Activated T-helper 9 cell treated with anti-CD3 and anti-CD28 coated beads, Interleukin-2, amount 50 U/mL, for 16 hours (primary cell): ENCODE measurements around the gene STAB2.

Source experiments
- DNase-seq: peaks from one replicate; pipeline ENCODE4 v3.0.0-alpha.2; 2020; ENCODE audit warnings: low read depth

Gene STAB2

GRCh38 chr12:103586791-103587370 is at the start of gene STAB2:
Gene STAB2 (plus strand): TSS chr12:103587273. CDS start chr12:103587477, 204 bp downstream.
- DNase-seq, result no peak

DNA sequence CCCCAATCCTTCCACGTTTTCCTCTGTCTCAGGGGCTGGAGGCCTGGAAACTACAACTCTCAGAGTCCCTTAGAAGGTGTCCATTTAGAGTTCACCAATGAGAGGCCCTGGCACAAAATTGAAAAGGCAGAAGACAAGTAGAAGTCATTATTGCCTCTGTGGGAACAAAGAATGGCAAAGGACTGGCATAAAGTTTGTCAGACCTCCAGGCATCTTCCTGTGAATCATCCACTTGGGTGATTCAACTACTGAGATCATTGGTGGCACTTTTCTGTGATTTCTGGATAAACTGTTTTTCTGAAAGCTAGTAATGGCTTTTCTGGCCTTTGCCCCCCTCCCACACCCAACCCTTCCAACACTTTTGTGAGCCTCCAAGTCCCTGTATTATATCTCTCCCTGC is 48.7 kb upstream of the STAB2 start:
- DNase-seq, result no peak

DNA sequence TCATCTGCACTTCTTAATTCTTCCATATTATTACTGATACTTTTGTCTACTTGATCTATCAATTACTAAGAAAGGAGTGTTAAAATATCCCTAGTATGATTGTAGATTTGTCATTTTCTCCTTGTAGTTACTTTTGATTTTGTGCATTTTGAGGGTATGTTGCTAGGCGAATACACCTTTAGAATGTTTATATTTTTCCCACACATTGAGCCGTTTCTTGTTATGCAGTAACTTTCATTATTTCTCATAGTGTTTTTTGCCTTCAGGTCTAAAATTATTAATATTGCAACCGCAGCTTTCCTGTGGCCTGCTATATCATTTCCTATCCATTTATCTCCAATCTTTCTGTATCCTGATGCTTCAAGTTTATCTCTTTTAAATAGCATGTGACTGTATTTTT is 46.8 kb upstream of the STAB2 start:
- DNase-seq, result no peak

DNA sequence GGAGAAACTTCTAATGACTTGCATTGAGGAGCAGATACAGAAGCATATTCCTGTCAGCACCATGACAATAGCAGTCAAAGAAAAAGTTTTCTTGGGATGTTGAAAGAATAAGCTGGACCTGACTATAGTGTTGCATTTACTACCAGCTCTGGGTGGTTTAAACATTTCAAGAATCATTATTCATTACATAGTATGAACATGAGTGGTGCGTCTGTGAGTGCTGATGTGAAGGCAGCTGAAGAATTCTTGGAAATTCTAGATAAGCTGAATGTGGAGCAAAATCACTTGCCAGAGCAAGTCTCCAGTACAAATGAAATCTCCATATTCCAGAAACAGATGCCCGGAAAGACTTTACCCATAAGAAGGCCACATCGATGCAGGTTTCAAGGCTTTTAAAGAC is 45.0 kb upstream of the STAB2 start:
- DNase-seq, result no peak

GRCh38 chr12:103546959-103547358 is 40.1 kb upstream of the STAB2 start:
- DNase-seq, result no peak

GRCh38 chr12:103547376-103547775 is 39.7 kb upstream of the STAB2 start:
- no peak for DNase-seq

DNA sequence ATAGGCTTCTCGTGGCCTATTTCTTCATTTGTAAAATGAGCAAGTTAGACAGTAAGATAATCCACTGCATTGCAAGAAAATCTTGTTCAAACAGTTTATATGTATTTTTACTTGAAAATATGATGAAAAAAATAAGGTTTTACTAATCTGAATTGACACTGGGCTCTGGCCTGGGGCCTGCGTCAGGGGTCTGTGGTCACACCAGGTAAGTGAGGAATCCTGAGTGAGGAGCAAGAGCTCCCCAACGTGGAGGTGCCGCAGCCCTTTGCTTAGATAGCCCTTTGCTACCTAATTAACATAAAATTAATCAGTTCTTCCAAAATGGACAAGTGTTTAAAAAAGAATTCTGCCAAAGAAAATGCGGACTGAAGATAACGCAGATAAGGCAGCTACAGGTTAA is 39.1 kb upstream of the STAB2 start:
- DNase-seq, result no peak

DNA sequence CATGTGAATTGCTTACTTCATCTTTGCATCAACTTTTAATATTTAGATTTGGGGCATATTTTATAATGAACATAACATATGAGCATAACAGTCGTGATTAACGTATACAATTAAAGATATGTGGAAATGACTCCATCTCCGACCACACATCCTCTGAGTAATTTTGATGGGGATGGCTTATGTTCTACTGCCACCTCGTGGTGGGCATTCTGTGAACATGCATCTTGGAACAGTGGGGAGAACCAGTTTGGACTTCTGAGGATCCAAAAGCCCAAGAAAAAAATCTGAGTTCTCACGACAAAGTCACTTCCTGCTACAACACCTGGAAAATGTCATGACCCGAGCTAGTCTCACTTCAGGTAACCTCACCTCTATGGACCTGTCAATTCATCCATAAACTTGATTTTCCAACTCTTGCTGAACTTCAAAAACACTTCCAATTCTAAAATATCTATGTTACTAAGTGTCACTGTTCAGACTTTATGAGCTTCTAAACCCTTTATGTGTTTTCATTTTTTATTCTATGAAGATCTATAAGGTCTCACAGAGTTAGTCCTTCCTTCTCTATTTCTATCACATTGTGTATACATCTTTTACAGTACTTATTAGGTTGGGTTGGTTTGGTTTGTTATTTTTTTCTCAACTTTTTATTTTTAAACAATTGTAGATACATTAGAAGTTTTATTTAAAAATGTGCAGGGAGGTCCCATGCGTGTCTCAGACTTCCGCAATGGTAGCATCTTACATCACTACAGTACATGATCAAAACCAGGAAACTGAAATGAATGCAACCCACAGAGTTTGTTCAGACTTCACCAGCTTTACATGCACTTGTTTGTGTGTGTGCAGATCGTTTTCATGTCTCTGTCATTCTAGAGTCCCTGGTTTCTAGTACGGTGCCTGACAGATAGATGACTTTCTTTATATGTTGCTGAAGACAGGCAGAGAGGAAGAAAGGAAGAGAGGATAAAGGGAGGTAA is 38.2 kb upstream of the STAB2 start:
- peak; percentile 38 for DNase-seq

DNA sequence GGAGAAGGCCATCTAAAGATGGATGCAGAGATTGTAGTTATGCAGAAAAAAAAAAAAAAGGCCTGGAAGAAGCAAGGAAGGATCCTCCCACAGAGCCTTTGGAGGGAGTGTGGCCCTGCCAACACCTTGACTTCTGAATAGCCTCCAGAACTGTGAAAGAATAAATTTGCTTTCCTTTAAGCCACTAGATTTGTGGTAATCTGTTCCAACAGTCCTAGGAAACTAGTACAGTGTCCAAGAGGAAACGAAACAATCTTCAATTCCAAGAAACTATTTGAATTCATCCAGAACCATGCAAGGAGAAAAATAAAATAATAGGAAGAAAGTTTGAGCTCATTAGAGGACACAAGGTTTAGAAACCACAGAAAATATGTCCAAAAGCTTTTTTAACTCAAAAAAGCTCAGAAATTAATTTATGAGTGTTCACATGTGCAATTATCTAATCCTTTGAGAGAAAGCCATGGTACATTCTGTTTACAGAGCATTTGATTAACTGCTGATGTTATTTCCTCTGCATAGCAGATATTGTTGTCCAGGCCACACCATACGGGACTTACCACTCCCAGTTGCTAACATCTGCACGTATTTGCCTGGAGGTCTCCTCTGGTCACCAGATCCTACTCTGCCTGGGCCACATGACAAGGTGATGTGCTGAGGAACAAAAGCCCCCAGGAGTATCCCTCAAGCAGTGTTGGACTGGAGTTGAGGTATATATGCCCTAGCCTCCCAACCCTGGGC is 30.0 kb upstream of the STAB2 start:
- DNase-seq, result no peak

- no peak for DNase-seq
Observed at GRCh38 chr12:103557628-103558010, 29.5 kb upstream of the STAB2 start.

DNA sequence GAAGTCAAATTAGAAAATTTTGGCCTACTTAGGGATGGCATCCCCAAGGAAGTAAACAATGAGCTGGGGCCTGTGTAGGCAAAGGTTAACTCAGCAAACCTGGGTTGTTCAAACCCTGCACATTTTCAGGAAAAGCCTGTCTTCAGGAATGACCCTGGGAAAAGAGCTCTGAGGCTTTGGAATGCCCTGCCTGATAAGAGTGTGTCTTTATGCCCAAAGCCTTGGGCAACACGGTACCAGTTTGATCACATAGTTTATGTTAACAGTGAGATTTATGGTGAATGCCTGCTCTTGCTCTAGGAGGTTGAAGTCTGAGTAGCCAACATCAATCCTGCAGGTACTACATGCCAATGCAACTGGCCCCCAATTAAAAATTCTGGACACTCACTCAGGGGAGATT is 28.2 kb upstream of the STAB2 start:
- DNase-seq, result no peak

GRCh38 chr12:103560604-103561101 is 26.4 kb upstream of the STAB2 start:
- DNase-seq, result no peak

DNA sequence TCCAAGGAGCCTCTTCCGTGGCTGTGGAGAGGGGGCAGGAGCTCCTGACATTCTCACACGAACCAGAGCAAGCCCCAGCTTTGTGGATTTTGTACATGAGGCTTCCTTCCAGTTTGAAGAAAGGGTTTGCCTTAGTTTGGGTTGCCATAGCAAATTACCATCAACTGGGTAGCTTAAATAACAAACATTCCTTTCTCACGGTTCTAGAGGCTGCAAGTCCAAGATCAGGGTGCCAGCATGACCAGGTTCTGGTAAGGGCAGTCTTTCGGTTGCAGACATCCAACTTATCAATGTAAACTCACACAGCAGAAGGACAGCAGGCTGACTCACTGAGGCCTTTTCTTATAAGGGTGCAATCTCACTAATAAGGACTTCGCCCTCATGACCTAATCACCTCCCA is 25.9 kb upstream of the STAB2 start:
- no peak for DNase-seq

DNA sequence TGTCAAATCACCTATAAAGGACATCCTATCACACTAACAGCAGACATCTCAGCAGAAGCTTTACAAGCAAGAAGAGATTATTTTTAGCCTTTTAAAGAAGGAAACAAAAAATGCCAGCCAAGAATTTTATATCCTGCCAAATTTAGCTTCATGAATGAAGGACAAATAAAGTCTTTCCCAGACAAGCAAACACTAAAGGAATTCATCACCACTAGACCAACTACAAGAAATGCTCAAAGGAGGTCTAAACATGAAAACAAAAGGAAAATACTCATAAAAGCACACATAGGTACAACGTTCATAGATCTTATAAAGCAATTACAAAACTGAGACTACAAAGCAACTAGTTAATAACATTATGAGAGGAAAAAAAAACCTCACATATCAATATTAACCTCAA is 20.7 kb upstream of the STAB2 start:
- DNase-seq, result no peak

DNA sequence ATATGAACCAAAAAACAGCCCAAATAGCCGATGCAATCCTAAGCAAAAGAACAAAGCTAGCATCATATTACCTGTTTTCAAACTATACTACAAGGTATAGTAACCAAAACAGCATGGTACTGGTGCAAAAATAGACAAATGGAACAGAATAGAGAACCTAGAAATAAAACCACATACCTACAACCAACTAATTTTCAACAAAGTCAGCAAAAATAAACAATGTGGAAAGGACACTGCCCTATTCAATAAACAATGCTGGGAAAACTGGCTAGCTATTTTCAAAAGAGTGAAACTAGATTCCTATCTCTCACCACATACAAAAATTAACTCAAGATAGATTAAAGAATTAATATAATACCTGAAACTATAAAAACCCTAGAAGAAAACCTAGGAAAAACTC is 17.8 kb upstream of the STAB2 start:
- no peak for DNase-seq

DNA sequence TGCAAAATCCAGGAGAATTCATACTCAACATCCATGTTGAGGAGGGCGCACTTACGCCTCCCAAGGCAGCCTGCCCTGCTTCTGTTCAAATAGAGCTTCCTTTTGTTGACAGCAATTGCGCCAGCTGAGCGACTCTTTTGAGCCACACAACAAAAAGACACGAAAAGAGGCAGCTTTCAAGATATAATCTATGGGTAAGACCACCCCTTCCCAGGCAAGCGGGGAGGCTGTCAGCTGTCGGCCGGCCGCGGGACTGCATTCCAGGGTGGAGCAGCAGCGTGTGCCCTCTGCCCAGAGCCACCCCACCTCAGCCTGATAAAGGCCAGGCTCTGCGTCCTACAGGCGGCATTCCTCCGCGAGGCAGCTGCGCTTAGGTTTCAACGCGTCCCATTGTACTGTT is 15.8 kb upstream of the STAB2 start:
- DNase-seq, result no peak

- DNase-seq, result no peak
Observed at GRCh38 chr12:103572312-103573045, 14.6 kb upstream of the STAB2 start.

DNA sequence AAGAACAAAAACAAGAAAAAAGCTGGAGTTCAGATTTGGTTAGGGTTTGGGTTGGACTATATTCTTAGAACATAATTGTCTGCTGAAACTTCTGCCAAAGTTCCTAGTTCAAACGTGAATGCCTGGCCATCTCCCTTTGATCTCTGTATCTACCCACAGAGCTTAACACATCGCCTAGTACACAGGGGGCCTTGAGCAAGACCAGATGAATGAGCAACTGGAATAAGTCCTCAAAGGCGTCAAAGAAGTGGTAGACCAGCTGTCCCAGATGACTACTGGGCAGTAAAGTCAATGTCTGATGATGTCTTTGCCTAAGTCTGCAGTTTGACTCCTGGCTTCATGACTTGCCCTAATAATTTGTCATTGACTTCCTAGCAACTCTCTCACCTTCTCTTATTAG is 13.9 kb upstream of the STAB2 start:
- no peak for DNase-seq

DNA sequence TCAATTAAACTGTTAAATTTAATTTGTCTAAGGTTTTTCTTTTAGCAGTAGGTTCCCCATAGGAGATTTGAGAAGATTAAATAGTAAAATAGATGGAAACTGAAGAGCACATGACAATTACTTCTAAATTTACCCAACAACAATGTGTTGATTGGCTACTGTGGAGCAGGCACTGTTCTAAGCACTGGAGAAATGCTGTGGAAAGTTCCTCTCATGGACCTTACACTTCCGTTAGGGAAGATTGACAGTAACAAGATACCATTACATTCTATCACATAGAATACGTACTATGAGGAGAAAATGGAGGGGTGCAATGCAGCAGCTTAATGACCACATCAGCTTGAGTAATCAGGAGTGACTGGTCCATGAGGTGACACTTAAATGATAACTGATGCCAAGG is 8.1 kb upstream of the STAB2 start:
- DNase-seq, result no peak

- no peak for DNase-seq
Observed at GRCh38 chr12:103580026-103580425, 7.0 kb upstream of the STAB2 start.

DNA sequence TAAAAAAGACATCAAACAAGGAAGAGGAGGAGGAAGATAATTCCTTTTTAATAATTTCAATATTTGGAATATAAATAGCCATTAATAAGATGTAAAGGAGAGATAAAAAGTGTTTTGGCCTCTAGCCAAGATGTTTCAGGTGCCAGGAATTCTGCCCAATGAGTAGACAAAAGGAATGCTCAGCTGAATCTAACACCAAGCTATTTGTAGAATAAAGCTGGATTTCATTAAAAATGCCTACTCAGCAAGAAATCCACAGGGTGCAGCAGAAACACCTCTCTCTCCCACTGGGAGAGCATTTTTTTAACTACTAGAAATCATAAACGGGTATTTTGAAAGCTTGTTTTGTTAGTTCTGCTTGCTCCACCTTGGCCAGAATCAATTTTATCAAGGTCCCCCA is 4.1 kb upstream of the STAB2 start:
- no peak for DNase-seq

GRCh38 chr12:103586132-103586531 is 941 bp upstream of the STAB2 start:
- no peak for DNase-seq
